M059J (cell line): Measurements from ENCODE around the gene DPH3. TPM values are rescaled to one million over a fixed set of nuclear protein-coding genes. Genes with fewer than 3 reads are reported as not detected.
A peak's percentile ranks its signal among the peaks of the same experiment; 100 is the strongest.
"Not testable (repeated sequence)": the region's sequence is repeated elsewhere in the genome, so short reads cannot be mapped to it uniquely, and the experiment has no call there.

Experiments used
- DNase-seq: peaks from one replicate; pipeline ENCODE4 v3.0.0-alpha.2; 2012; ENCODE audit warnings: low read depth
- total RNA-seq: library from RNA; depleted of rRNA; stranded (reverse); fragments of >200 nt; shearing (Covaris generic); gene quantifications from 2 replicates; pipeline ENCODE4 v1.2.3, GENCODE V29; 2014; rRNA removed

DPH3 gene
- 14.3 and 18.5 TPM in 2 replicates for total RNA-seq

- DNase-seq, result peak; percentile 98
Observed at GRCh38 chr3:16264708-16265454, at the start of gene DPH3, which contains the start of gene OXNAD1. Gene DPH3, minus strand, starts transcription at chr3:16264943. Its CDS starts 67 bp downstream, at chr3:16264876. Gene OXNAD1, plus strand, starts transcription at chr3:16265212. Its CDS starts 5,741 bp downstream, at chr3:16270953.

- DNase-seq, result no peak
Observed at GRCh38 chr3:16313886-16314645, 49.3 kb upstream of the DPH3 start.

DNA sequence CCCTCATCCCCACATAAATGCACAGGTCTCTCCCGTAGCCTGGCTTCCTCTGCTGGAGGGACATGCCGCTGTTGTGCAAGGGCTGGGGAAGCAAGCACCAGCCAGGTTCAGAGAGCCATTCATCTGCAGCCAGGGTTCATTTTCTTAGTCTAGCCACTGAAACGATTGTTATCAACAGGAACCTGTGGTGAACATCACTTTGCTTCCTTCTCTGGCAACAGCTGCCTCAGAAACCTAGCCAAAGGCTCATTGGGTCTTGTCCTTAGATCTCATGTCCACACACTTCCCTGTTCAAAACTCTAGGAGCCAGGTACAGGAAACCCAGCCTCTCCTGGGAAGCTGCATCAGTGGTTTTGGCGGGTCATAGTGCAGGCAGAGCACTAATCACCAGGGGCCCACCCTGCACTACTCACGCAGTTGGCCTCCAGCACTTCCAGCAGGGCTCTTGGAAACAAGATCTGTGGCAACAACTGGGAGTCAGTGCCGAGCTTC is 47.3 kb upstream of the DPH3 start:
- DNase-seq, result no peak

DNA sequence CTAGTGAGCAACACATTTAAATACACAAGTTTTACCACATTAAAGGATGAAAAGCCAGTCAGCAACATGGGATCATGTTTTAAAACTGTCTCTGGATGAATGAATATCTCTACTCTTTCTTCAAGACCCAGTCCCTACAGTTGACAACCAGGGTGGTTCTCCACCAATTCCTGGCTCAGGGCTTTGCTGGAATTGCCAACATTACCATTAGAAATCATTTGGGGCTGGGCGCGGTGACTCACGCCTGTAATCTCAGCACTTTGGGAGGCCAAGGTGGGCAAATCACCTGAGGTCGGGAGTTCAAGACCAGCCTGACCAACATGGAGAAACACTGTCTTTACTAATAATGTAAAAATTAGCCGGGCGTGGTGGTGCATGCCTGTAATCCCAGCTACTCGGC is 45.7 kb upstream of the DPH3 start:
- not testable (repeated sequence) for DNase-seq

GRCh38 chr3:16309558-16309957 is 44.8 kb upstream of the DPH3 start:
- DNase-seq, result peak; percentile 72

DNA sequence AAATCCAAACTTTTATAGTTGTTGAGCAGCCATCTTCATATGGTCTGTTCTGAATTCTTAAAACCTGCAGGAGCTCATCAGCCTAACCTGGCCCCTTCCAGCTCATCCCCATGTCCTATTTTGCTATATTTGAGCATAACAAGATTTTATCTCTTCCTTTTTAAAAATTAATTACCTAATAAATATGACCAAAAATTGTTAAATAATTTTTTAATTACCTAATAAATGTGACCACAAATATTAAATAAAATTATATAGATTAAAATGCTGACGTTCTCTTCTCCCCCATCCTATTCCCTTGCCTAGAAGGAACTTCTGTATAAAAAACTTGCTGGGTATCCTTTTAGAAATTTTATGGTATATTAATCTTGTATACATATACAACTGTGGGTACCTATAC is 44.0 kb upstream of the DPH3 start:
- DNase-seq, result no peak

DNA sequence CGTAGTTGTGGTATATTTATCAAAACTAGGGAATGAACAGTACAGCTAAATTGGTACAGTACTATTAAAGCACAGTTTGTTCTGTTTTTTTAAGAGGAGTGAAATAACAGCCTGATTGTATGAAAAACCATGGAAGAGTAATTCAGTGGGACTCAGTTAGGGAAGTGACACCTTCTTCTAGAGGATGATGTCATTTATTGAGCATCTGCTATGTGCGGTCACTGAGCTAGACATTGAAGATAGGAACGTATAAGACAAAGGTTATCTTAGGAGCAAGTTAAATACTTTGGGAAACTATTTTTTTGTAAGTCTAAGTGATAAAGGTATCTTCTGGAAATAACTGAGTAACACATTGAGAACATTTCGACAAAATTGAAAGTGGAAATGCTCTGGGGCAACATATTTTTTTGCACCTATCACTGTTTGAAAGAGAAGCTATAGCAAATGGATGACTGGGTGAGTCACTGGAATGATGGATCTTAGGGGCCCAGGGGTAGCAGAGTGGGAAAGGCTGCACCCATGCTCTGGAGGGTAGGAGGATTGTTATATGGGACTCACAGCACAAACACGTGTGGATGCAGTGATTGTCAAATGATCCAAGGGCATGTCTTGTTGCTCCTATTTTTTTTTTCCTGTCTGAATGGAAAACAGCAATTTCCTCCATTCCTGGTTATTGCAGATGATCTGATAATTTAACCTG is 43.2 kb upstream of the DPH3 start:
- DNase-seq, result no peak

- DNase-seq, result no peak
Observed at GRCh38 chr3:16305111-16305541, 40.4 kb upstream of the DPH3 start.

DNA sequence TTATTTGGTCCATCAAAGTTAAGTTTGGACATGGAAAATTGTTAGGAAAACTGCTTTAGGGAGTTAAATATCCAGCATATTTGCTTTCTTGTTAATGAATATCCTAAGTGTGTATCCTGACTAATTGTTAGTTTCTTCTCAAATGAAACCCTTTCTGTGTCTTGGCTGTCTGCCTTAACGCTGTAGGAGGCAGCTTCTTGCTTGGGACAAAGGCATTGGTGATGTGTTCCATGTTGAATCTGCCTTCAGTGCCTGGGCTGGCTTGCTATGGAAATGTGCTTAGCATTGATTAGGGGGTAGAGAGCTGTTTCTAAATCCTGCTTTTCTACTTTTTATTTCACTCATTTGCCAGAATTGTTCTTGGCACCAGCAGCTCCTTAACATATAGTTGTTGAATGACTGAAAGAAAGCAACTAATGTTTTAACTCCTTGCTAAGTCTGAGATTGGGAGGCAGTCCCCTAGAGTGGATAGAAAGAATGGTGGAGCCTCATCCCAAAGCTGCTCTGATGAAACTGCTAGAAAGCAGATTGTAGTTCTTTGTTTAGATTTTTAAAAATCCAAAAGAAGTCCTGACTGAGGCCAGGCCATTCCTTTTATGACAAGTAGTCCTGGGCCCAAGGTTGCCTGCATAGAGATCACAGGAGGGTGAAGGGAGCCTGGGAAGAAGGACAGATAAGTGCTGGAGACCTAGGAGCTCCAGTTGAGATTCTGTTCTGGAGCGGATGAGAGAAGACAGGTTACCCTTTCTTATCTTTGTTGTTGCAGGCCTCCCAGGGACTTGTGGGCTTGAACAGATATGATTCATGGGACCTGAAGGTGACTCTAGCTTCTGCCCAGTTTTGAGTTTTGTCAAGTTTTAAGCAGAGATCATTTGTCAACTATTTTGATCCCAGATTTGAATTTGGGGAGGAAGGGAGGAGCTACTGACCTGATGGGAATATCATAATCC is 39.6 kb upstream of the DPH3 start:
- DNase-seq, result no peak

- DNase-seq, result no peak
Observed at GRCh38 chr3:16303037-16303575, 38.4 kb upstream of the DPH3 start.

DNA sequence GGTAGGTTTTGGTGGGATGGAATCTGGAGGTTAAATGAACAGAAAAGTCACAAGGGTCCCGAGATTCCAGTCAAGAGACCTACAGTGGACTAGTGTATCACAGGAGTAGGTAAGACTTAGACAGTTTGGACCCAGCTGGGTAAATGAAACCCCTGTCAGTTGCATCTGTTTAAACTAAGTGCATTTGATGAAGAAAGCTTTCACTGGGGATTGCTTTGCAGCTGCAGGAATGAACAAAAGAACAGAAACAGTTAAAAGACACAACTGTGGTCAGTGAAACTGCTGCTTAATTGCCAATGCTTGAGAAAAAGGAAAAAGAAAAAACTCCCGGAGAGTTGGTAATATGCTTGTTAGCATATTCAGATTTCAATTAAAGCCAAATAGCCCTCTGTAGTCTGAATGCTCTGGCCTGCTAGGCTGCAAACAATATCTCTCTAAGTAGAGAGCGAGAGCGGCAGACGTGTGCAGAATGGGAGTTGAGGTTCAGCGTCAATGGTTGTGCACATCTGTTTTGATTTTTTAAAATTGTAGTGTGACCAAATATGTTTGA is 37.4 kb upstream of the DPH3 start:
- no peak for DNase-seq

GRCh38 chr3:16301507-16301906 is 36.8 kb upstream of the DPH3 start:
- no peak for DNase-seq

DNA sequence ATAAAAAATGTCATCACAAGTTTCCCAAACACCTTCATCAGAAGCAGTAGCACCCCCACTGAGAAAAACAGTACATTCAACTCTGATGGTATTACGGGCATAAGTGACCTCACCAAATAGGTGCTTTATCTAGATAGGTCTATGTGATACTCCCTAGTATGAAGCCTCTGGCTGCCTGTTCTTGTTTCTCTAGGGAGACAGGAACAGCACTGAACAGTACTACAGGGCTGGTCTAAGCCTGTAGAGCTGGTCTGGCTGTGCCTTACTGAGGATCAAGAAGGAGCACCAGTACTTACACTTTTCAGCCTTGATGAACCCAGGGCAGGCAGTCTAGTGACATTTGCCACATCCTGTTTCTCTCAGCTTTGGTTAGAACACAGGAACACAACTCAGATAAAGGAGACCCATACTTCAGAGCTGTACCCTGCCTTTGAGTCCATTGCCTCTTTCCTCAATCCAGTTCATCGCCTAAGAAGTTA is 36.2 kb upstream of the DPH3 start:
- no peak for DNase-seq

DNA sequence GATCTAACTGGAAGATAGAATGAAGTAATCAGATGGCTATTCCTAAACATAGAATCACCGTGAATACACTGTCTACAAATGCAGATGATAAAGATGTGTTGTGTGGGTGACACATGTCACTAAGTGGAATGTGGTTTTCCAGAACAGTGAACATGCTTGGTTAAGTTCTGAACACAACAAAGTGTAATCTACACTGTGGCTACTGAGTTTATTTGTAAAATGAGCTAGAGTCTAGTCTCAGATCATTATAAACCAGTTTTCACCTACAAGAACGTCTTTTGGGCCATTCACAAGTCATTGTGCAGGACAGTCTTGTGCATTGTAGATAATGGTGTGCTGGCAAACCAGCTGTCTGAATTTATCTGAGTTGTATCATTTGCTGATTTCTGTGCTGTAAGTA is 35.6 kb upstream of the DPH3 start:
- peak; percentile 25 for DNase-seq

GRCh38 chr3:16299746-16300145 is 35.0 kb upstream of the DPH3 start:
- no peak for DNase-seq

DNA sequence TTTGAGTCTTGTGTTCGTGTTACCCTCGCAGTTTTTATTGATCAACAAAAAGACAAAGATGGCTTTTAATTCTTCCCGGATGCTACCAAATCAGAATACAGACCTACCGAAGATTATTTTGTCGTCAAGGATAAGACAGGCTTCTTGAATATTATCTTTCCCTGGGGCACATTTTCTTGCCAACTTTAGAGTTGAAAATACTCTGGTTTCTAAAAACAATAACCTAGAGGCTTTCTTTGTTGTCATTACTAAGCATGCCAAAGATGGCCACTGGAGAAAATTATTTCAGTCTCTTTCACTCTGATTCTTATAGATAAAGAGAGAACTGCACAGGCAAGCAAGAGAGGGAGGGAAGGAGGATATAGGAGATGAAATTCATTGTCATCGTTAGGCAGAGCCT is 34.1 kb upstream of the DPH3 start:
- DNase-seq, result no peak

- DNase-seq, result no peak
Observed at GRCh38 chr3:16297997-16298885, 33.5 kb upstream of the DPH3 start.

- DNase-seq, result no peak
Observed at GRCh38 chr3:16295298-16295890, 30.7 kb upstream of the DPH3 start.

- DNase-seq, result peak; percentile 12
Observed at GRCh38 chr3:16294844-16295243, 30.1 kb upstream of the DPH3 start.
